ENCODE measurements around the gene PLA2G12B.

DNA sequence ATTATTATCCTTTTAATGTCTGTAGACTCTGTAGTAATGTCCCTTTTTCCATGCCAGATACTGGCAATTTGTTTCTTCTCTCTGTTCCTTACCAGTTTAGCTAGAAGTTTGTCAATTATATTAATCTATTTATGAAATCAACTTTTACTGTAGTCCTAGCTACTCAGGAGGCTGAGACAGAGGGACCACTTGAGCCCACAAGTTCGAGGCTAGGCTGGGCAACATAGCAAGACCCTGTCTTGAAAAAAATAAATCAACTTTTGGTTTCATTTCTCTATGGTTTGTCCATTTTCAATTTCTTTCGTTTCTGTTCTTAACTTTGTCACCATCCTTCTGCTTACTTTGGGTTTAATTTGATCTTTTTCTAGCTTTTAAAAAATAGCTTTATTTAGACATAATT is 42.5 kb upstream of the PLA2G12B start:
- TF ChIP-seq, protein P1, sequence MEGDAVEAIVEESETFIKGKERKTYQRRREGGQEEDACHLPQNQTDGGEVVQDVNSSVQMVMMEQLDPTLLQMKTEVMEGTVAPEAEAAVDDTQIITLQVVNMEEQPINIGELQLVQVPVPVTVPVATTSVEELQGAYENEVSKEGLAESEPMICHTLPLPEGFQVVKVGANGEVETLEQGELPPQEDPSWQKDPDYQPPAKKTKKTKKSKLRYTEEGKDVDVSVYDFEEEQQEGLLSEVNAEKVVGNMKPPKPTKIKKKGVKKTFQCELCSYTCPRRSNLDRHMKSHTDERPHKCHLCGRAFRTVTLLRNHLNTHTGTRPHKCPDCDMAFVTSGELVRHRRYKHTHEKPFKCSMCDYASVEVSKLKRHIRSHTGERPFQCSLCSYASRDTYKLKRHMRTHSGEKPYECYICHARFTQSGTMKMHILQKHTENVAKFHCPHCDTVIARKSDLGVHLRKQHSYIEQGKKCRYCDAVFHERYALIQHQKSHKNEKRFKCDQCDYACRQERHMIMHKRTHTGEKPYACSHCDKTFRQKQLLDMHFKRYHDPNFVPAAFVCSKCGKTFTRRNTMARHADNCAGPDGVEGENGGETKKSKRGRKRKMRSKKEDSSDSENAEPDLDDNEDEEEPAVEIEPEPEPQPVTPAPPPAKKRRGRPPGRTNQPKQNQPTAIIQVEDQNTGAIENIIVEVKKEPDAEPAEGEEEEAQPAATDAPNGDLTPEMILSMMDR (IDR thresholded peaks at IDR 0.05): no peak
- TF ChIP-seq POLR2AphosphoS5 (IDR thresholded peaks at IDR 0.05; ENCODE audit: insufficient read depth in 1 of 2, low read depth in 1 of 2): no peak
- TF ChIP-seq POLR2A (IDR thresholded peaks at IDR 0.05): no peak
